NCI-H345 (cell line): Measurements from ENCODE around the gene CFAP45.

Experiments used
- DNase-seq: peaks from one replicate; lab custom pipeline; 2025; lab: John Stamatoyannopoulos, UW

CFAP45 gene

GRCh38 chr1:159851407-159851806 is 48.6 kb downstream of the CFAP45 start:
- DNase-seq, result no peak

- DNase-seq, result no peak
These were observed 50.2 kb downstream of the CFAP45 start for GRCh38 chr1:159849626-159850366.

GRCh38 chr1:159848326-159848725 is 51.6 kb downstream of the CFAP45 start:
- no peak for DNase-seq

GRCh38 chr1:159847231-159847630 is 52.7 kb downstream of the CFAP45 start:
- no peak for DNase-seq

GRCh38 chr1:159845751-159846629 is 54.0 kb downstream of the CFAP45 start:
- DNase-seq, result no peak

GRCh38 chr1:159843459-159843858 is 56.5 kb downstream of the CFAP45 start:
- DNase-seq, result no peak

GRCh38 chr1:159841749-159842148 is 58.2 kb downstream of the CFAP45 start:
- no peak for DNase-seq

GRCh38 chr1:159839116-159839849 is 60.7 kb downstream of the CFAP45 start:
- DNase-seq, result no peak

- no peak for DNase-seq
These were observed 61.2 kb downstream of the CFAP45 start for GRCh38 chr1:159838715-159839114.

- no peak for DNase-seq
These were observed 64.0 kb downstream of the CFAP45 start for GRCh38 chr1:159835862-159836525.

- no peak for DNase-seq
These were observed 64.6 kb downstream of the CFAP45 start for GRCh38 chr1:159835356-159835755.

- no peak for DNase-seq
These were observed 67.7 kb downstream of the CFAP45 start for GRCh38 chr1:159832309-159832708.

GRCh38 chr1:159831412-159832141 is 68.4 kb downstream of the CFAP45 start:
- DNase-seq, result no peak

GRCh38 chr1:159830722-159831121 is 69.2 kb downstream of the CFAP45 start:
- no peak for DNase-seq

- no peak for DNase-seq
These were observed 70.0 kb downstream of the CFAP45 start for GRCh38 chr1:159829822-159830465.

GRCh38 chr1:159829273-159829634 is 70.7 kb downstream of the CFAP45 start:
- DNase-seq, result no peak

GRCh38 chr1:159828581-159829272 is 71.2 kb downstream of the CFAP45 start:
- no peak for DNase-seq

GRCh38 chr1:159828176-159828575 is 71.8 kb downstream of the CFAP45 start:
- DNase-seq, result no peak

- no peak for DNase-seq
These were observed 72.4 kb downstream of the CFAP45 start for GRCh38 chr1:159827549-159827948.

- no peak for DNase-seq
These were observed 72.9 kb downstream of the CFAP45 start for GRCh38 chr1:159827102-159827490.
